Naive B cell (primary cell): ENCODE measurements around the gene KDELR1. TPM values are rescaled to one million over a fixed set of nuclear protein-coding genes. Genes with fewer than 3 reads are reported as not detected.

Source experiments
- ATAC-seq, 2 donors: fragments of 150-1000 bp; cut with Tn5 transposase; 2 replicates each; pipeline ENCODE4 v1.10.0; 2021; ENCODE audit warnings: low read depth in 2 of 2, mild to moderate bottlenecking in 2 of 2, moderate library complexity in 2 of 2
- DNase-seq: peaks from one replicate; pipeline ENCODE4 v3.0.0; 2022
- H3K27ac Mint-ChIP-seq, 6 donors: one replicate each; pipeline ENCODE4 v1.8.0; 2020 to 2022; ENCODE audit warnings: mild to moderate bottlenecking in 6 of 6, mixed read lengths in 6 of 6, moderate library complexity in 5 of 6, inconsistent platforms in 2 of 6
- H3K27me3 Mint-ChIP-seq, 3 donors: one replicate each; pipeline ENCODE4 v1.8.0; 2021 to 2022; ENCODE audit warnings: mixed read lengths in 3 of 3, mild to moderate bottlenecking in 1 of 3
- H3K36me3 Mint-ChIP-seq, 2 donors: one replicate each; pipeline ENCODE4 v1.8.0; 2020 to 2022; ENCODE audit warnings: mixed read lengths in 2 of 2, inconsistent platforms in 1 of 2, mild to moderate bottlenecking in 1 of 2
- H3K4me1 Mint-ChIP-seq, 3 donors: one replicate each; pipeline ENCODE4 v1.8.0; 2020 to 2022; ENCODE audit warnings: mixed read lengths in 3 of 3, inconsistent platforms in 1 of 3, mild to moderate bottlenecking in 1 of 3, moderate library complexity in 1 of 3
- H3K4me3 Mint-ChIP-seq, 8 donors: one replicate each; pipeline ENCODE4 v1.8.0; 2020 to 2022; ENCODE audit warnings: mild to moderate bottlenecking in 8 of 8, mixed read lengths in 8 of 8, moderate library complexity in 8 of 8, inconsistent platforms in 2 of 8
- H3K9me3 Mint-ChIP-seq, 7 donors: one replicate each; pipeline ENCODE4 v1.8.0; 2020 to 2022; ENCODE audit warnings: mixed read lengths in 7 of 7, mild to moderate bottlenecking in 5 of 7, inconsistent platforms in 2 of 7, moderate library complexity in 1 of 7
- polyA plus RNA-seq, 6 donors: library from polyadenylated mRNA; unstranded; fragments of 300-500 nt; fragmentation: Illumina TruSeq; gene quantifications; one replicate each; pipeline ENCODE4 v1.2.3, GENCODE V29; 2021; ENCODE audit warnings: low read depth in 6 of 6

The KDELR1 gene
- polyA plus RNA-seq, 6 donors from 2014 or later = 24.5 to 32.1 (median 26.5) TPM

- H3K9me3 Mint-ChIP-seq = peaks cover 0 to 1% (median 0%) of the 10 kb centered on the region in 7 donors
- no peak overlapping the region for H3K27ac Mint-ChIP-seq
- no peaks in the 10 kb centered on the region for H3K36me3 Mint-ChIP-seq
- H3K4me1 Mint-ChIP-seq = peaks cover 0 to 8% (median 2%) of the 10 kb centered on the region in 3 donors
- DNase-seq = no peak
- no peak overlapping the region for H3K4me3 Mint-ChIP-seq
- no peak for ATAC-seq
- H3K27me3 Mint-ChIP-seq = no peaks in the 10 kb centered on the region
Observed at GRCh38 chr19:48341515-48342413, 49.6 kb downstream of the KDELR1 start.

GRCh38 chr19:48340995-48341394 lies 50.4 kb downstream of the KDELR1 start:
- no peak overlapping the region for H3K4me3 Mint-ChIP-seq
- H3K36me3 Mint-ChIP-seq = no peaks in the 10 kb centered on the region
- H3K27ac Mint-ChIP-seq = peak overlapping the region in 3 of 6 donors; percentile 28 to 74 (median 68)
- H3K27me3 Mint-ChIP-seq = no peaks in the 10 kb centered on the region
- peaks cover 0 to 1% (median 0%) of the 10 kb centered on the region in 7 donors for H3K9me3 Mint-ChIP-seq
- ATAC-seq (no peak), DNase-seq (no peak)
- H3K4me1 Mint-ChIP-seq = peaks cover 0 to 8% (median 2%) of the 10 kb centered on the region in 3 donors

GRCh38 chr19:48338802-48339503 lies 52.4 kb downstream of the KDELR1 start:
- H3K27ac Mint-ChIP-seq = no peak overlapping the region

GRCh38 chr19:48338253-48338755 lies 53.0 kb downstream of the KDELR1 start:
- H3K27ac Mint-ChIP-seq = peak overlapping the region in 1 of 6 donors; percentile 18
- no peak overlapping the region for H3K4me3 Mint-ChIP-seq
- H3K27me3 Mint-ChIP-seq = no peaks in the 10 kb centered on the region
- ATAC-seq (no peak), DNase-seq (no peak)
- H3K4me1 Mint-ChIP-seq = peaks cover 6 to 21% (median 14%) of the 10 kb centered on the region in 3 donors
- peaks cover 0 to 1% (median 0%) of the 10 kb centered on the region in 7 donors for H3K9me3 Mint-ChIP-seq
- no peaks in the 10 kb centered on the region for H3K36me3 Mint-ChIP-seq

More at GRCh38 chr19:48338802-48339503, 52.4 kb downstream of the KDELR1 start:
- Mint-ChIP-seq H3K4me1 (peaks cover 3 to 17% (median 12%) of the 10 kb centered on the region in 3 donors), H3K4me3 (no peak overlapping the region), H3K27me3 (no peaks in the 10 kb centered on the region), H3K9me3 (peaks cover 0 to 1% (median 0%) of the 10 kb centered on the region in 7 donors), H3K36me3 (no peaks in the 10 kb centered on the region)
- DNase-seq (no peak), ATAC-seq (no peak)

GRCh38 chr19:48333467-48334384 lies 57.6 kb downstream of the KDELR1 start:
- Mint-ChIP-seq H3K4me3 (peak overlapping the region; percentile 89 to 98 (median 96)), H3K27me3 (no peaks in the 10 kb centered on the region), H3K27ac (peak overlapping the region; percentile 97 to 99 (median 98)), H3K36me3 (peaks cover 0 to 9% of the 10 kb centered on the region in 2 donors), H3K9me3 (no peaks in the 10 kb centered on the region), H3K4me1 (peaks cover 35 to 61% (median 54%) of the 10 kb centered on the region in 3 donors)
- ATAC-seq (peak; percentile 60 to 61), DNase-seq (peak; percentile 91)

GRCh38 chr19:48332662-48333466 lies 58.5 kb downstream of the KDELR1 start:
- peak overlapping the region; percentile 89 to 98 (median 96) for H3K4me3 Mint-ChIP-seq
- H3K36me3 Mint-ChIP-seq = peaks cover 0 to 12% of the 10 kb centered on the region in 2 donors
- peak overlapping the region; percentile 97 to 99 (median 98) for H3K27ac Mint-ChIP-seq
- H3K9me3 Mint-ChIP-seq = peaks cover 0 to 2% (median 0%) of the 10 kb centered on the region in 7 donors
- H3K27me3 Mint-ChIP-seq = no peaks in the 10 kb centered on the region
- peaks cover 39 to 62% (median 60%) of the 10 kb centered on the region in 3 donors for H3K4me1 Mint-ChIP-seq
- peak; percentile 71 for ATAC-seq
- DNase-seq = peak; percentile 96

Other genes with a start within 250 kb of the KDELR1 start
- gene LIG1, start 221.2 kb downstream of the KDELR1 start, polyA plus RNA-seq = 10 to 100 TPM; 13.6 to 30.9 (median 23.5) TPM
- gene ZSWIM9, start 220.9 kb downstream of the KDELR1 start, polyA plus RNA-seq = 1 to 10 TPM in 1 of 6 donors, under 1 TPM in 4, not detected in 1; 0.06 to 1.6 (median 0.69) TPM
- gene CARD8, start 135.6 kb downstream of the KDELR1 start, polyA plus RNA-seq = 100 to 1,000 TPM in 2 of 6 donors, 10 to 100 TPM in 4; 80.9 to 113 (median 92.0) TPM
- under 1 TPM in 2 of 6 donors, not detected in 4; 0.29 to 0.41 TPM for gene ZNF114, start 121.5 kb downstream of the KDELR1 start, polyA plus RNA-seq
- 100 to 1,000 TPM; 305 to 450 (median 425) TPM for gene EMP3, start 66.0 kb downstream of the KDELR1 start, polyA plus RNA-seq
- gene TMEM143, start 27.6 kb downstream of the KDELR1 start, polyA plus RNA-seq = 10 to 100 TPM in 1 of 6 donors, 1 to 10 TPM in 5; 3.9 to 12.1 (median 5.9) TPM
- not detected for gene SYNGR4, start 27.2 kb downstream of the KDELR1 start, polyA plus RNA-seq
- not detected for gene GRIN2D, start 2.1 kb upstream of the KDELR1 start, polyA plus RNA-seq
- gene GRWD1, start 54.4 kb upstream of the KDELR1 start, polyA plus RNA-seq = 10 to 100 TPM; 27.8 to 44.8 (median 37.1) TPM
- gene KCNJ14, start 64.0 kb upstream of the KDELR1 start, polyA plus RNA-seq = under 1 TPM in 5 of 6 donors, not detected in 1; 0.12 to 0.72 (median 0.24) TPM
- 10 to 100 TPM in 5 of 6 donors, 1 to 10 TPM in 1; 10.0 to 29.9 (median 20.3) TPM for gene CYTH2, start 77.8 kb upstream of the KDELR1 start, polyA plus RNA-seq
- not detected for gene LMTK3, start 120.3 kb upstream of the KDELR1 start, polyA plus RNA-seq
- gene SULT2B1, start 160.6 kb upstream of the KDELR1 start, polyA plus RNA-seq = not detected
- gene SPACA4, start 215.2 kb upstream of the KDELR1 start, polyA plus RNA-seq = not detected
- gene FAM83E, start 223.5 kb upstream of the KDELR1 start, polyA plus RNA-seq = under 1 TPM in 1 of 6 donors, not detected in 5; 0.18 TPM
- gene RPL18, start 227.6 kb upstream of the KDELR1 start, polyA plus RNA-seq = 1,000 to 10,000 TPM; 1,850 to 2,706 (median 2,170) TPM
- 10 to 100 TPM in 4 of 6 donors, 1 to 10 TPM in 2; 5.6 to 16.5 (median 10.8) TPM for gene SPHK2, start 228.0 kb upstream of the KDELR1 start, polyA plus RNA-seq
- gene DBP, start 245.8 kb upstream of the KDELR1 start, polyA plus RNA-seq = 10 to 100 TPM; 27.6 to 73.8 (median 46.4) TPM